DMS114 treated with DMSO at 0.1 percent for 48 hours (cell line): Measurements from ENCODE around the gene SPTLC3.

ENCODE experiments used
- DNase-seq: peaks from one replicate; lab custom pipeline; 2025; ENCODE audit not compliant: unreplicated experiment; lab: John Stamatoyannopoulos, UW

The SPTLC3 gene

DNA sequence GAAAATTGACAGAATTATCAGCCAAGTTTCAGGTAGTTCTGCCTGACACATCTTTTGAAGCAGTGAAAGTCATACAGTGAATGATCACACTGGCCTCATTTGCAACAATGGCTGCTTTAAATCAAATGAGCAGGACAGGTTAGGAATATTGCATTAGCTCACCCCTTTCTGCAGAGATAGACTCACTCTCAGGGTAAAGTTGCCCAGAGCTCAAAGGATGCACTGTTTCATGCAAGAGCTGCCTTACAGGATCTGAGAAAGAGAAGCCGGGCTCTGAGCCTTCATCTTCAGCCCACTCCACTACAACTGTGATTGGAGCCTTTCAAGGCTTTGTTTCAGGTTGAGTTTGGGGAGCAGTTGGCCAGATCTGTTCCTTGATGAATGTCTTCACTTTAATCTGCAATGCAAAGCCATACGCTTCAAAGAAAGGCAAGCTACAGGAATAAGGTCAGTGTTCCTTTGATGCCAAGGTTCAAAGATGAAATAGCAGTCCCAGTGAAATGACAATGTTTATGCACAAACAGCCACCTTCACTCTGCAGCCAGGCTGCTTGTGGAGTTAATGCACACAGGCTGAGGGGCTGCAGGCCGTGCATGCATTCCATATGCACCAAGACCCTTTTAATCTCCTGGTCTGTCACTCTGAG, 121.4 kb downstream of the SPTLC3 start:
- DNase-seq: no peak

GRCh38 chr20:13130707-13131103, 121.9 kb downstream of the SPTLC3 start:
- no peak for DNase-seq

- DNase-seq: no peak
Measured at GRCh38 chr20:13131688-13132087, 122.9 kb downstream of the SPTLC3 start.

DNA sequence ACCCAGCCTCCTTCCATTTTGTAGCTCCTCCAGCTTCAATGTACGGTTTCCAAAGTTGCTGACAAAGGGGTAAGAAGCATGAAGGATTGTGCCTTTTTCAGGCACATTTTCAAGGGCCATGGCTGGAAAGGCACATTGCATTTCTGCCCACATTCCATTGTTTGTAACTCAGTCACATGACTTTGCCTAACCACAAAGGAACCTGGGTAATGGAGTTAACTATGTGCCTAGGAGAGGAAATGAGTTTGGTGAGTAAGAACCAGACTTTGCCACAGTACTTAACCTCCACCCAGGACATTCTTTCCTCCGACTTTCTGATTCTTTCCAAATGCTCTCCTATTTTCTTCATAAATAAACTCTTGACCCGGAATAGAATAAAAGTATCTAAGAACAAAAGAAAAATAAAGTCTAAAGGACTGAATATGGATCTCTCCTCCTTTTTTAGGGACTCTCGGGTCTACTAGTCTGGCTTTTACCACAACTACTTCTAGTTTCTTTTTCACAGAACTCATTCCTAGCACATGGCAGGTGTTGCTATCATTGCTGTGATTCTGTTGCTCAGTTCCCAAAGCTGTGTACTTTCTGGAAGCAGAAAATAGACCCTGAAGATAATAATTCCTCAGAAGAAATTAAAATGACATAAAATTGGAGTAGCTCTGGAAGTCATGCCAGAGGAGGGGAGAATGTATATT, 130.8 kb downstream of the SPTLC3 start:
- no peak for DNase-seq

GRCh38 chr20:13140201-13140600, 131.4 kb downstream of the SPTLC3 start:
- no peak for DNase-seq

GRCh38 chr20:13140775-13141174, 132.0 kb downstream of the SPTLC3 start:
- DNase-seq: no peak

DNA sequence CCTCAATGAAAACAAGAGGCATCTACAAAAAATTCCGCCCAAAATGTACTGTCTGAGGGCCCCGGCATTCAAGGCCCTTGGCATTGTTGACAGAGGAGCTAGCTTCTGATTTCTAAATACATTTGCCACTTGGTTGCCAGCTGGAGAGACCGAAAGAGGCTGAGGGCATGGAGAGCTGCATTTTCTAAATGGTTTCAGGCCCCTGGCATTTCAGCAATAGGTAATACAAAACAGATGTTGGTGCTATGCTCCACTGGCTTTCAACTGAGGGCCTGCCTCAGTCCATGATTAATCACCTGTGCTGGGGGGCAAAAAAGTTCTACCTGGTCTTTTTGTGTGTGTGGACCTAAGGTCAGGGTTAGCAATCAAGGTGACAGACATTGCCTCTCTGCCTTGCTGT, 132.8 kb downstream of the SPTLC3 start:
- no peak for DNase-seq

GRCh38 chr20:13142143-13142542, 133.4 kb downstream of the SPTLC3 start:
- DNase-seq: no peak

DNA sequence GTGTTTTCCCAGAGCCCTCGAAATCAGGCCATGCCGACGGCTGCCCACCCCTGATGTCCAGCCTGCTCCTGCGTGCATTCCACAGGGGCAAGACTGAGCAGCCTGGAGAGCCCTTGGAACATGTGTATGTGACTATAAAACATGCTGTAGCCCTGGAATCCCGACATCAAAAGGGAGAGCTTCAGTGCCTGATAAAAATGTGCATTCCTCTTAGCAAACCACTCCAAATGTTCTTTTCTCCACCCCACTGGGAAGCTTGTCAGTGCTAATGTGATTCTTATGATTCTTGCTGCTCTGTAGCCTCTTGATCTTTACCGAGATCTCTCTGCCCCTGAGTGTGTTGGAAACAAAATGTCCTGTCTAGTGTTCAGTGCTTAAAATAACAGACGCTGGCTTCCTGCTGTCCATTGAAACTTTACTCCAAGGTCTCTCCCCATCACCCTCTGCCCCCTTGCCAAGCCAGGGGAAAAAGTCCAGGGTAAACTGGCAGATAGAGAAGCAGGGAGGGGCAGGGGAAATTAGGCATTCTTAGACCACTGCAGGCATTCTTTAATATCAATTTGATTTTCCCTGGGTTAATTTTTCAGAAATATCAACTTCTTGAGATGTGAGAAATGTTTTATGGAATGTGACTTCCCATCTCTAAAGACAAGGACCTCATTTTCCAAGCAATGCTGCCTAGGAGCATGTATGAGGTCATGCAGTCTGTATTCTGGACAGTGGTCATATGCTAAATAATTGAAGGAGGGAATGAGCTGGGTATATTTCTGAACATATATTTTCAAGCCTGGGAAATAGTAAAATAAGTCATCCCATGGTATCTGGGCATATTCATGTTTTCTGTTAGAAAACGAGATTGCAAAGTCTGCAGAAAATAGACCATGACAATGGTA, 138.5 kb downstream of the SPTLC3 start:
- no peak for DNase-seq

GRCh38 chr20:13147971-13148370, 139.2 kb downstream of the SPTLC3 start:
- no peak for DNase-seq

DNA sequence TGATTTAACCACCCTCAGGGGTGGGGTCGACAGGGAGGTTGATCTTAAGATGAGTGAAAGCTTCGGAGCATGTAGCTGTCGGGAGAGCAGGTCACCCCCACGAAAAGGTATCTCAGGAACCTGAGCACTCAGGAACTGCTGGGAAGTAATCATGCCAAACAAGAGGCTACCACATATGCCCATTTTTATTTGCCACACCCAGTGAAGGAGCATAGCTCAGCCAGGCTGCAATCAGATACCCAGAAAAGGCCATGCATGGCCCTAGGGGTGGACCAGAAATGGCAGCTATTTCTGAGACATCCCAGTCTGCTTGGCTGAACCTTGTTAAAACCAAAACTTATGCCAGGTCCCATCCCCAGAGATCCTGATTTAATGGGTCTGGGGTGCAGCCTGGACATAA, 139.6 kb downstream of the SPTLC3 start:
- DNase-seq: no peak

GRCh38 chr20:13148961-13149360, 140.2 kb downstream of the SPTLC3 start:
- no peak for DNase-seq

- no peak for DNase-seq
Measured at GRCh38 chr20:13149371-13150105, 140.8 kb downstream of the SPTLC3 start.

DNA sequence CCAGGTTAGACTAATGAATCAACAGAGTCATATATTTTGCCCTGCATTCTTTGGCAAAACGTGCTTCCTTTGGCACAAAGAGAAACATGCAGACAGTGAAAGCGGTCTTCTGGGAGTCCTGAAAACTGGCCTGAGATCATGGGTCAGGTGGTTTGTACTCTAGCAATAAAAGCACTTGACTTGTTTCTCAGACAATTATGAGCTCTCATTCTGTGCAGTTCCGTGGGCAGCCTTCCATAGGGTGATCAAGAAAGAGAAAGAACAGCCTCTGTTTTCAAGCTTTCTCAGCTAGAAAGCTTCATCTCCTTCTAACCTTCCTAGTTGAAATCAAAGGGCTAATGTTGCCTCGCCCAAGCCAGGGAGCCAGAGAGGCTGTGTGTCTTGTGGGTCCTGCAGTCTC, 149.6 kb downstream of the SPTLC3 start:
- DNase-seq: no peak

DNA sequence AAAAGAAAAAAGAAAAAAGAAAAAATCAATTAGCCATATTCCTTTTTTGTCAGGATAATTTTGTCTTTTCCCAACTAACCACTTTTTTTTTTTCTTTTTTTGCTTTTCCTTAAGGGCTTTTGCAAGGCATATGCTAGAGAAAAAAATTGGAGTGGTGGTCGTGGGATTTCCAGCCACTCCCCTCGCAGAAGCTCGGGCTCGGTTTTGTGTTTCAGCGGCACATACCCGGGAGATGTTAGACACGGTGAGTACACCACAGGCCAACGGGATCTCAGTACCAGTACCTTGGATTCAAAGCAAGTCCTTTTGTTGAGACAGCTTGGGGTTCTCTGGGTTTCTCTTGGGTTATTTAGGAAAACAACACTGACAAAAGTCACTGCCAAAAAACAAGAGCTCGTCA, 151.1 kb downstream of the SPTLC3 start:
- no peak for DNase-seq

- no peak for DNase-seq
Measured at GRCh38 chr20:13165203-13165602, 156.4 kb downstream of the SPTLC3 start.

- no peak for DNase-seq
Measured at GRCh38 chr20:13166011-13166410, 157.2 kb downstream of the SPTLC3 start.

GRCh38 chr20:13166437-13166836, 157.7 kb downstream of the SPTLC3 start:
- no peak for DNase-seq

DNA sequence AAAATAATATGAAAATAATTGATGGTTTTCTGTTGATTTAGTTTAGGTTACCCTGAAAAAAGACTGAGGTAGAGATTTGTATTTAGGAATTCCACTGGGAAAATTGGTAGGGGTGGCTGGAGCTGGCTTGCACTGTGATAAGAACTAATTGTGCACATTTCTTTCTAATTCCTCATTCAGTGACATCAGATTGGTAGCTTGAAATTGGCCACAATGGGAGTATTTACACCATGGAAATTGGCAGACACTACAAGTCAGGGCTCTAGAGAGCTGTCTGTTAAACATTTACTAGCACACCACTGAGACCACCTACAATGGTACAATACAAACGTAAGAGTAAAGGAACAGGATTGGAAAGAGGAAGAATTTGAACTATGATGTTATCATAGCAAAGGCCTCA, 160.3 kb downstream of the SPTLC3 start:
- DNase-seq: no peak

GRCh38 chr20:13170771-13171170, 162.0 kb downstream of the SPTLC3 start:
- no peak for DNase-seq

GRCh38 chr20:13173201-13173600, 164.4 kb downstream of the SPTLC3 start:
- DNase-seq: no peak
